ENCODE results near the gene SH3TC2. TPM values are rescaled to one million over a fixed set of nuclear protein-coding genes. Genes with fewer than 3 reads are reported as not detected.

SH3TC2 gene
- total RNA-seq, 1 donor from 2014 or later, result 0.21 TPM

DNA sequence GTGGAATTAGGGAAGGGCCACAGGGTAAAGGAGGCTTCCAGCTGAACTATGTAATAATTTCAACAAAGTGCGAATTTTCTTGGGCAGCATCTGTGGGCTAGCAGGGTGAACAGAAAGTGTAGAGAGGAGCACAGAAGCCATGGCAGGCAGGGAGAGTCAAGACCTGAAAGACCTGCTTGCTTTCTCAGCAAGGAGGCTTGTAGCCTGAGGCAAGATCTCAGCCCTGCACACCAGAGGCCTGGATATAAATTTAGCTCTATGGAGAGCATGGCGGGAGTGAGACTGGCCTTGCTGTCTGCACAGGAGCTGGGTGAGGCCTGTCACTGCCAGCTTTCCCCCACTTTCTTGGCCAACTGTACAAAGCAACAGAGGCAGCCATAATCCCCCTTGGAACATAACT is 32.1 kb upstream of the SH3TC2 start:
- no peak for TF ChIP-seq CTCF (IDR thresholded peaks at IDR 0.05)
- DNase-seq (ENCODE audit: low spot score in 2 of 2), result no peak

DNA sequence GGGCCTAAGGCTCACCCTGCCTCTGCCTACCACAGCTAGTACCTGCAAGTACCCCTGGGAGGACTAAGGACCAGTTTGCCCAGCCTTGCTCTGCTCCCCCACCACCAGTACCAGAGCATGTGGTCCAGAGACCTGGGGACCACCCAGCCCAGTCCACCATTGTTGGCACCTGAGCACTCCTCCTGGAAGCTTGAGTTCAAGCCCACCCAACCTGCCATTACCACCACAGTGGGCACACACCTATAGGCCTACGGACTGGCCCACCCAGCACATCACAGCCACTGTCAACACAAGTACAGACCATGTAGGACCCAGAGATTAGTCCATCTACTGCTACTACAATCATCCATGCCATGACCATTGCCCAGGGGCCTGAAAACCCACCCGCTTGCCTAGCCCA is 30.8 kb upstream of the SH3TC2 start:
- H3K36me3 ChIP-seq, result no peaks in the 10 kb centered on the region

More for the DNA sequence above, 32.1 kb upstream of the SH3TC2 start:
- no peak overlapping the region for H3K4me3 ChIP-seq
- no peaks in the 10 kb centered on the region for H3K36me3 ChIP-seq
- H3K27ac ChIP-seq, result no peak overlapping the region
- H3K27me3 ChIP-seq, result no peaks in the 10 kb centered on the region
- peaks cover 0 to 47% of the 10 kb centered on the region in 2 donors for H3K9me3 ChIP-seq
- intact Hi-C loops (cut with DNase I), result no loop called here
- H3K4me1 ChIP-seq, result no peaks in the 10 kb centered on the region

DNA sequence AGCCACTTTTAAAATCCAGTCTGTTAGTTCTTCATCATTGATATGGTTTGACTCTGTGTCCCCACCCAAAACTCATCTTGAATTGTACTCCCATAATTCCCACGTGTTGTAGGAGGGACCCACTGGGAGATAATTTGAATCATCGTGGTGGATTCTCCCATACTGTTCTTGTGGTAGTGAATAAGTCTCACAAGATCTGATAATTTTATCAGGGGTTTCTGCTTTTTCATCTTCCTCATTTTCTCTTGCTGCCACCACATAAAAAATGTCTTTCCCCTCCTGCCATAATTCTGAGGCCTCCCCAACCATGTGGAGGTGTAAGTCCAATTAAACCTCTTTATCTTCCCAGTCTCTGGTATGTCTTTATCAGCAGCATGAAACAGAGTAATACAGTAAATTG is 26.9 kb upstream of the SH3TC2 start:
- DNase-seq (ENCODE audit: low spot score in 2 of 2), result no peak
- Histone ChIP-seq H3K4me3 (no peak overlapping the region), H3K36me3 (no peaks in the 10 kb centered on the region), H3K27ac (no peak overlapping the region), H3K9me3 (peaks cover 0 to 3% of the 10 kb centered on the region in 2 donors), H3K4me1 (no peaks in the 10 kb centered on the region), H3K27me3 (no peaks in the 10 kb centered on the region)
- TF ChIP-seq CTCF (IDR thresholded peaks at IDR 0.05), result no peak
- intact Hi-C loops (cut with DNase I), result no loop called here

More for the DNA sequence above, 30.8 kb upstream of the SH3TC2 start:
- TF ChIP-seq CTCF (IDR thresholded peaks at IDR 0.05), result no peak
- Histone ChIP-seq H3K27me3 (no peaks in the 10 kb centered on the region), H3K4me3 (no peak overlapping the region), H3K27ac (no peak overlapping the region), H3K9me3 (peaks cover 0 to 33% of the 10 kb centered on the region in 2 donors), H3K4me1 (no peaks in the 10 kb centered on the region)
- no peak for DNase-seq (ENCODE audit: low spot score in 2 of 2)
- intact Hi-C loops (cut with DNase I), result no loop called here

DNA sequence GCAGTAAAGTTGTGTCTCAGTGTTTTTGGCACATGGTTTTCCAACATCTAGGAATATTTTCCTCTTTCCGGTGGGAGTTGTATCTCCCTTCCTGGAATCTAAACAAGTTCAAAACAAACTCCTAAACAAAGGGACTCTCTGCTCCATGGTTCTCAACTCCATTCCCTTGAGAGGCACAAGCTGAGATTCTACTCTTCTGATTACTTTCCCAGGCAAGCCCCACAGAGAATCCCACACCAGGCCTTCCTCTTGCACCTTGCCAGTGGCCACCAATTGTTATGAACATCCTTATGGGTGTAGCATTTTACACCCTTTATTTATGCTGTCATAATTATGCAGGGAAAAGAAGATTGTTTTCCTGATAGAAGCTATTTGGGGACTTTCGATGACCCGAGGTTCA is 25.8 kb upstream of the SH3TC2 start:
- no peak overlapping the region for H3K4me3 ChIP-seq
- TF ChIP-seq CTCF (IDR thresholded peaks at IDR 0.05), result no peak
- H3K36me3 ChIP-seq, result no peaks in the 10 kb centered on the region
- no peaks in the 10 kb centered on the region for H3K27me3 ChIP-seq
- no peak overlapping the region for H3K27ac ChIP-seq
- H3K4me1 ChIP-seq, result no peaks in the 10 kb centered on the region
- no peak for DNase-seq (ENCODE audit: low spot score in 2 of 2)
- intact Hi-C loops (cut with DNase I), result no loop called here
- peaks cover 0 to 3% of the 10 kb centered on the region in 2 donors for H3K9me3 ChIP-seq

- H3K27me3 ChIP-seq, result no peaks in the 10 kb centered on the region
- H3K4me3 ChIP-seq, result no peak overlapping the region
- H3K36me3 ChIP-seq, result no peaks in the 10 kb centered on the region
- H3K9me3 ChIP-seq, result peaks cover 0 to 8% of the 10 kb centered on the region in 2 donors
- TF ChIP-seq CTCF (IDR thresholded peaks at IDR 0.05), result no peak
- H3K27ac ChIP-seq, result no peak overlapping the region
- no peaks in the 10 kb centered on the region for H3K4me1 ChIP-seq
- intact Hi-C loops (cut with DNase I), result no loop called here
- no peak for DNase-seq (ENCODE audit: low spot score in 2 of 2)
Observed at GRCh38 chr5:149083846-149084245, 21.0 kb upstream of the SH3TC2 start.

DNA sequence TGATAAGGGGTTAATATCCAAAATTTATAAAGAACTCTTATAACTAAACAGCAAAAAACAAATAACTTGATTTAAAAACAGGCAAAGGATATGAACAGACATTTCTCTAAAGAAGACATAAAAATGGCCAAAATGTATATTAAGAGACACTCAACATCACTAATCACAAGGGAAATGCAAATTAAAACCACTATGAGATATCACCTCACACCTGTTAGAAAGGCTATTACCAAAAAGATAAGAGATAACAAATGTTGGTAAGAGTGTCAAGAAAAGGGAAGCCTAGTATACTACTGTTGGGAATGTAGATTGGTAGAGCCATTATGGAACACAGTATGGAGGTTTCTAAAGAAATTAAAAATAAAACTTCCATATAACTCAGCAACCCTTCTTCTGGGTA is 19.4 kb upstream of the SH3TC2 start:
- Histone ChIP-seq H3K27ac (no peak overlapping the region), H3K4me1 (no peaks in the 10 kb centered on the region), H3K36me3 (no peaks in the 10 kb centered on the region), H3K9me3 (peaks cover 0 to 5% of the 10 kb centered on the region in 2 donors), H3K27me3 (no peaks in the 10 kb centered on the region), H3K4me3 (no peak overlapping the region)
- intact Hi-C loops (cut with DNase I), result no loop called here
- no peak for TF ChIP-seq CTCF (IDR thresholded peaks at IDR 0.05)
- no peak for DNase-seq (ENCODE audit: low spot score in 2 of 2)

Measured in ascending aorta (tissue), 2 donors.